GM21367 (cell line): ENCODE data around the gene RNF34.
"Not testable (repeated sequence)": the region's sequence is repeated elsewhere in the genome, so short reads cannot be mapped to it uniquely, and the experiment has no call there.

Source experiments
- ATAC-seq: cut with Tn5 transposase; IDR thresholded peaks from one replicate; pipeline ENCODE4 v1.9.1; 2021; ENCODE audit not compliant: unreplicated experiment

The RNF34 gene, protein sequence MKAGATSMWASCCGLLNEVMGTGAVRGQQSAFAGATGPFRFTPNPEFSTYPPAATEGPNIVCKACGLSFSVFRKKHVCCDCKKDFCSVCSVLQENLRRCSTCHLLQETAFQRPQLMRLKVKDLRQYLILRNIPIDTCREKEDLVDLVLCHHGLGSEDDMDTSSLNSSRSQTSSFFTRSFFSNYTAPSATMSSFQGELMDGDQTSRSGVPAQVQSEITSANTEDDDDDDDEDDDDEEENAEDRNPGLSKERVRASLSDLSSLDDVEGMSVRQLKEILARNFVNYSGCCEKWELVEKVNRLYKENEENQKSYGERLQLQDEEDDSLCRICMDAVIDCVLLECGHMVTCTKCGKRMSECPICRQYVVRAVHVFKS

GRCh38 chr12:121399391-121400331 lies at the start of gene RNF34:
Gene RNF34 (plus strand): TSS chr12:121400118. CDS start chr12:121400213, 95 bp downstream.
- peak; percentile 88 for ATAC-seq

GRCh38 chr12:121351820-121352681 lies 47.9 kb upstream of the RNF34 start, which contains the start of gene ANAPC5:
Gene ANAPC5 (minus strand): TSS chr12:121352411. CDS start chr12:121352340, 71 bp downstream.
- ATAC-seq = peak; percentile 93

- ATAC-seq = no peak
Observed at GRCh38 chr12:121352682-121353018, 47.3 kb upstream of the RNF34 start.

DNA sequence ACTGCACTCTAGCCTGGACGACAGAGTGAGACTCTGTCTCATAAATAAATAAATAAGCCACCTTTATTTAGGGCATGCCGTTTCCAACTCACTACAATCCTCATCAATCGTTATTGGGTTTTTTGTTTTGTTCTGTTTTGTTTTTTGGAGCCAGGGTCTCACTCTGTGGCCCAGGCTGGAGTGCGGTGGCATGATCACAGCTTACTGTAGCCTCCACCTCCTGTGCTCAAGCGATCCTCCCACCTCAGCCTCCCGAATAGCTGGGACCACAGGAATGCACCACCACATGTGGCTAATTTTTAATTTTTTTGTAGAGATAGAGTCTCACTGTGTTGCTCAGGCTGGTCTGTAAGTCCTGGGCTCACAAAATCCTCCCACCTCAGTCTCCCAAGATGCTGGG lies 44.1 kb upstream of the RNF34 start:
- ATAC-seq = no peak

GRCh38 chr12:121356657-121357056 lies 43.3 kb upstream of the RNF34 start:
- ATAC-seq = no peak

DNA sequence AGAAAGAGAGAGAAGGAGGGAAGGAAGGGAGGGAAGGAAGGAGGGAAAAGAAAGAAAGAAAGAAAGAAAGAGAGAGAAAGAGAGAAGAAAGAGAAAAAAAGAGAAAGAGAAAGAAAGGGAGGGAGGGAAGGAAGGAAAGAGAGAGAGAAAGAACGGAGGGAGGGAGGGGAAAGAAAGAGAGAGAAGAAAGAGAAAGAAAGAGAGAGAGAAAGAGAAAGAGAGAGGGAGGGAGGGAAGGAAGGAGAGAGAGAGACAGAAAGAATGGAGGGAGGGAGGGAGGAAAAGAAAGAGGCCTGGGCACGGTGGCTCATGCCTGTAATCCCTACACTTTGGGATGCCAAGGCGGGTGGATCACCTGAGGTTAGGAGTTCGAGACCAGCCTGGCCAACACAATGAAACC lies 42.6 kb upstream of the RNF34 start:
- no peak for ATAC-seq

GRCh38 chr12:121358073-121358472 lies 41.8 kb upstream of the RNF34 start:
- ATAC-seq = no peak

- ATAC-seq = no peak
Observed at GRCh38 chr12:121364683-121365121, 35.2 kb upstream of the RNF34 start.

- no peak for ATAC-seq
Observed at GRCh38 chr12:121365416-121366062, 34.4 kb upstream of the RNF34 start.

GRCh38 chr12:121366063-121366459 lies 33.9 kb upstream of the RNF34 start:
- no peak for ATAC-seq

GRCh38 chr12:121371404-121371803 lies 28.5 kb upstream of the RNF34 start:
- no peak for ATAC-seq

- ATAC-seq = no peak
Observed at GRCh38 chr12:121373755-121374154, 26.2 kb upstream of the RNF34 start.

GRCh38 chr12:121374336-121374735 lies 25.6 kb upstream of the RNF34 start:
- ATAC-seq = not testable (repeated sequence)

DNA sequence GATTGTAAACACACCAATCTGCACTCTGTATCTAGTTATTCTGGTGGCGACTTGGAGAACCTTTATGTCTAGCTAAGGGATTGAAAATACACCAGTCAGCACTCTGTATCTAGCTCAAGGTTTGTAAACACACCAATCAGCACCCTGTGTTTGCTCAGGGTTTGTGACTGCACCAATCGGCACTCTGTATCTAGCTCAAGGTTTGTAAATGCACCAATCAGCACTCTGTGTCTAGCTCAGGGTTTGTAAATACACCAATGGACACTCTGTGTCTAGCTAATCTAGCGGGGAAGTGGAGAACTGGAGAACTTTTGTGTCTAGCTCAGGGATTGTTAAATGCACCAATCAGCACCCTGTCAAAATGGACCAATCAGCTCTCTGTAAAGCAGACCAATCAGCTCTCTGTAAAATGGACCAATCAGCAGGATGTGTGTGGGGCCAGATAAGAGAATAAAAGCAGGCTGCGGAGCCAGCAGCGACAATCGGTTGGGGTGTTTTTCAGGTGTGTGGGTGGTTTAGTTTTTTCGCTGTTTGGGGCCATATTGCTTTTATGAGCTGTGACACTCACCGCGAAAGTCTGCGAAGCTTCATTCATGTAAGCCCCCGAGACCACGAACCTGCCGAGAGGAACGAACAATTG lies 24.9 kb upstream of the RNF34 start:
- not testable (repeated sequence) for ATAC-seq

- ATAC-seq = no peak
Observed at GRCh38 chr12:121376754-121377697, 22.9 kb upstream of the RNF34 start.

DNA sequence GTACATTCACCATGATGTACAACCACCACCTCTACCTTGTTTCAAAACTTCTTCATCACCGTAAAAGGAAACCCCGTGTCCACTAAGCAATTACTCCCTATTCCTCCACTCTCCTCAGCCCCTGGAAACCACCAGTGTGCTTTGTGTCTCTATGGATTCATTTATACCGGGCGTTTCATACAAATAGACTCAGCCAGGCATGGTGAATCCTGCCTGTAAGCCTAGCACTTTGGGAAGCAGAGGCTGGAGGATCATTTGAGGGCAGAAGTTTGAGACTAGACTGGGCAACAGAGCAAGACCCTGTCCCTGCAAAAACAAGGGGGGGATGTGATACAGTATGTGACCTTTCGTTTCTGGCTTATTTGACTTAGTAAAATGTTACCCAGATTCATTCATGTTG lies 21.2 kb upstream of the RNF34 start:
- ATAC-seq = no peak

- ATAC-seq = no peak
Observed at GRCh38 chr12:121379945-121380344, 20.0 kb upstream of the RNF34 start.

GRCh38 chr12:121383601-121384021 lies 16.3 kb upstream of the RNF34 start:
- ATAC-seq = no peak

- ATAC-seq = not testable (repeated sequence)
Observed at GRCh38 chr12:121384891-121385290, 15.0 kb upstream of the RNF34 start.
